Measurements from ENCODE around the gene SLC6A8.
"Not testable (repeated sequence)": the region's sequence is repeated elsewhere in the genome, so short reads cannot be mapped to it uniquely, and the experiment has no call there.

The SLC6A8 gene

DNA sequence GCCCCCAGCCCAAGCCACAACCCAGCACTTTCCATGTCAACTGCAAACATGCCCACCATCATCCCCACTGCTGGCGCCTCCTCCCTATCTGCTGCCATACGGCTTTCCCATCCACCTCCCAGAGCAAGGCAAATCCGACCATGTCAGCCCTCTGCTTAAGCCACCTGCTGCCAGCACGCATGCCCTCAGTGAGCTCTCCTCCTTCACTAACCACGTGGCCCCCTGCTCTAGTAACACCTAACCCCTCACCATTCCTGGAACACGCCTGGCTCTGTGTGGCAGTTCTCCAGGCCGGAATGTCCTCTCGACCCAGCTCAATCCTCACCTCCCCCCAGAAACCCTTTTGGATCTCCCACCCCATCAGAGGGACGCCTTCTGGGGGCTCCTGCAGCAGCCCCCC lies 19.1 kb downstream of the SLC6A8 start:
- no peak for DNase-seq (ENCODE audit: low read depth, low spot score)

DNA sequence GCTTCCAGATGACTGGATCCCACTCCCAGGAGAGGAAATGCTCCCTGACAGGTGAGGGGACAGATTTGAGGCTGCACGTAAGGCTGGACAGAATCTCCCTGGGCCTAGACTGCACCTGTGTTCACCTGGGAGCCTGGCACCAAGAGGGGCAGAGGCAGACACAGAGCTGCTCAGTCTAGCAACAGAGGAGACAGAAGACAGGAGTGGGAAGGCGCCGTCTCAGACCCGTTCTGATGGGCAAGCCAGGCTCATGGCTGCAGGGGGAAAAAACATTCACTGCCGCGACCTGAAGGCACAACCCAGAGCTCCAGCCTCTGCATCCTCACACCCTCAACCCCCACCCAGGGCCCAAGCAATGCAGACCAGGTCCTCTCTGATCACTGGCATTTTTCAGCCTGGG lies 19.7 kb downstream of the SLC6A8 start:
- DNase-seq (ENCODE audit: low read depth, low spot score), result no peak

DNA sequence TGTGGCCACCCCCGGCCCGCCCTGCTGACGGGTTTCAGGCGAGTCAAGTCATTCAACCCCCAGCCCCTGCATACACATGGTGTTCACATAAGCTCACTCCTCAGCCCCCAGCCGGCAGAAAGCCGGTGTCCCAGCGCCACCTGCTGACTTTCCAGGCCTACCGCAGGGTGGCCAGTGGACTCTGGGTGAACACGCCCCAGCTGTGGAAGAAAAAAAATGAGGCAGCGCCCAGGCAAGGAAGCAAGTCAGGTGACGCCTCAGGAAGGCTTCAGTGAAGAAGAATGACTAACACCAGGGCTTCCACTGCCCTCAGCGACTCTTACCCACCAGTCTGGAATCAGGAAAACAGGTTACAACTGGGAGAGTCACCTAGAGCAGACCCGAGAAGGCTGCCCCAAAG lies 20.7 kb downstream of the SLC6A8 start:
- peak; percentile 29 for DNase-seq (ENCODE audit: low read depth, low spot score)

DNA sequence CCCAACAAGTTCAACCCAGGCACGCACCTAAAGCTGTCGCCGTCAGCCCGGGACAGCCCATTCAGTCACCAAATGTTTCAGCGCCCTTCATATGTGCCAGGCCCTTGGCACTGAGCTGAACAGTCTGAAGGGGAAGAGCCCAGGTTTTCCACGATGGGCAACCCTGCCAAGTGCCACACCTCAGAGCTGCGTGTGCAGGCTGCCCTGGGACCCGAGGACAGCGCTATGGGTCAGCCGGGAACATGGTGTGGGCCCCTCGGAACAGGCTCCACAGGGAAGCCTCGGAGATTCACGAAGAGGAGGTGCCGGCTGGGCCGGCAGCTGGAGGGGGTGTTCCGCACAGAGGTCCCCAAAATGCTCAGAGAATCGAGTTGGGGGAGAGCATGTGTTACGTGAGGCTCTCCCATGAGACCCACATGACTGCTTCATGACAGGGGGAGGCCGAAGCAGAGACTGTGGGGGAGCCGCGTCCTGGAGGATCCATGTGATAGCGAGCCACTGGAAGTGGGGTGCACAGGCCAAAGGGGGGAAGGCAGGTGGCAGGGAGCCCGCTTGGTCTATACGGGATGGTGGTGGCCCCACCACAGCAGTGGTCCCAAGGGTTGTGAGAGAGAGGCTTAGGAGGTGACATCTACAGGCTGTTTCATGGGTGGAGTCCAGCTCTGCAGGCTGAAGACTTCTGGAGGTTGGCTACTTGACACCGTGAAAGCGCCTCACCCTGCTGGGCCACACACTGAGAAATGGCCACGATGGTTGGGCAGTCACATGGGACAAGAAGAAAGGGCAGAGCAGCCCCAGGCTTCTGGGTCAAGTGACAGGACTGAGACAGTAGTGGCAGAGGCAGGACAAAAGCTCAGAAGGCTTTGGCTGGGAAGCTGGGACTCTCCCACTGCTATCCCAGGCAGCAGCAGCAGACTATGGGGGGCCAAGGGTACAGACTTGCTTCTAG lies 22.3 kb downstream of the SLC6A8 start:
- no peak for DNase-seq (ENCODE audit: low read depth, low spot score)

DNA sequence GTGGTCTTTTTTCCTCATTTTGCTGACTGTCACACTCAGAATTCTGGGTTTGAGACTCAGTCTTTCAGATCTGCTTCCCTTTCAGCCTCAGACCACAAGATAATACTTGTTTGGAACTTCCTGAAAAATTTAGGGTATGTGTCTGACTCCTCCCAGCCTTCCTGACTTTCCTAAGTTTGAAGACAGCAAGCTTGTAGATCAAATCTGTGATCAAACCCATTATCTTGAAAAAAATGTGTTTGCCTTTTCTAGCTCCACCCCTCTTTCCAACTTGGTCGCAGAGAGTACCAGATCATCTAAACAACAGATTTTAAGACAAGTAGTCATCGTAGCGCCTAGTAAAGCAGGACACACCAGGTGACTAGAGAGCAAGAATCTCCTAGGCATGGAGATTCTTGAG lies 26.5 kb downstream of the SLC6A8 start:
- no peak for DNase-seq (ENCODE audit: low read depth, low spot score)

DNA sequence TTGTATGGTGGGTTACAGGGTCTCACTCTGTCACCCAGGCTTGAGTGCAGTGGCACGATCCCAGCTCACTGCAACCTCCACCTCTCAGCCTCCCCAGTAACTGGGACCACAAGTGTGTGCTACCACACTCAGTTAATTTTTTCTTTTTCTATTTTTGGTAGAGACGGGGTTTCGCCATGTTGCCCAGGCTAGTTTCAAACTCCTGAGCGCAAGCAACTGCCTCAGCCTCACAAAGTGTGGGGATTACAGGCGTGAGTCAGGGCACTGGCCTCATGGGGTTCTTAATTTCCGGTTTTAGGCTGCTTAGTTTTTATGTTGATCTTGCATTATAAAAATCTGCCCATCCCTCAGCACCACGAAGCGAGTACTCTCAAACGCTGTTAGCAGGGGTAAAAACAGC lies 29.7 kb downstream of the SLC6A8 start:
- DNase-seq (ENCODE audit: low read depth, low spot score), result no peak

GRCh38 chrX:153719238-153719637 lies 31.5 kb downstream of the SLC6A8 start:
- DNase-seq (ENCODE audit: low read depth, low spot score), result no peak

DNA sequence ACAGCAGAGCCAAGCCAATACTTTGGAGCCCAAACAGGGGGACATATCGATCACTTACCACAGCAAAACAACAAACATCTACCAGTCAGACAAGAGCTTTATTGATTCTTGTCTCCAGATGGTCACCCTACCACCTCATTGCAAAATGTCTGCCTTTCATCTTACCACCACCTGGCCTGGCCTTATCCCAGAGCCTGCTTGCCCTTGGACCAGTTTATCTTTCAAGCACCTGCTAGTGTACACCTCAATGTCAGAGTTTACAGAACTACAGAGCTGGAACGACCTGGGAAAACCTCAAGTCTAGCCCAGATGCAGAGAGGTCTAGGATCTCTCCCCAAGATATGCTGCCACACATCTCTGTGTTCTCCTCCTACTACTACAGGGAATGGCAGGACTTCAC lies 32.0 kb downstream of the SLC6A8 start:
- DNase-seq (ENCODE audit: low read depth, low spot score), result no peak

GRCh38 chrX:153722704-153723350 lies 35.1 kb downstream of the SLC6A8 start:
- DNase-seq (ENCODE audit: low read depth, low spot score), result no peak

- no peak for DNase-seq (ENCODE audit: low read depth, low spot score)
Observed at GRCh38 chrX:153723351-153724251, 35.9 kb downstream of the SLC6A8 start.

DNA sequence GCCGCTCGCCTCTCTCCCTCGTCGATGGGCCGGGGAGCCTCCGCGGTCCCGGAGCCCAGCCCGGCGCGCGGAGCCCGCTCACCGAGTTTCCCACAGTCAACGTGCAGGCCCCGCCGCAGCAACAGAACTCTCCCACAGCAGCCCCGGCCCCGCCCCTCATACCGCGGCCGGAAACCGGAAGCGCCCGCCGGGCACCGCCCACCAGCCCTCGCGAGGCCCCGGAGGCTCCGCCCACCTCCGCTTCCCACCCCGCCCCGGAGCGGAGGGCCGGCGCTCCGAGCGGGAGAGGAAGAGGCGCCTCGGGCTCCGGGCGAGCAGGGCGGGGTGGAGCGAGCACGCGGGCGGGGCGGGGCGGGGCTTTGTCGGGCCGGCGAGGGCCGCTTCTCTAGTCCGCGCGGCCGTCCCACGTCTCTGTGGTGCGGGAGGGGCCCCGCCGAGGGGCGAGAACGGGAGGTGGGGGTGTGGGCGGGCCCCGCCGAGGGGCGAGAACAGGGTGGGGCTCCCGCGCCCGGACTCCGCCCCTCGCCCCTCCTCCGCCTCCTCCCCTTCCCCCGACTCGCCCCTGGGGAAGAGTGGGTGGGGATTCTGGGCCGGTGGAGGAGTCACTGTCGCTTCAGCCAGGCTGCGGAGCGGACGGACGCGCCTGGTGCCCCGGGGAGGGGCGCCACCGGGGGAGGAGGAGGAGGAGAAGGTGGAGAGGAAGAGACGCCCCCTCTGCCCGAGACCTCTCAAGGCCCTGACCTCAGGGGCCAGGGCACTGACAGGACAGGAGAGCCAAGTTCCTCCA lies 36.7 kb downstream of the SLC6A8 start, which contains the start of the genes ABCD1 and BCAP31:
ABCD1 (plus strand) TSS at position 605 of the 787 bp plus-strand sequence. CDS start 411 bp downstream, outside the sequence.
BCAP31 (minus strand) TSS at position 136 of the 787 bp plus-strand sequence. CDS start 1,143 bp downstream, outside the sequence.
- DNase-seq (ENCODE audit: low read depth, low spot score), result peak; percentile 39

DNA sequence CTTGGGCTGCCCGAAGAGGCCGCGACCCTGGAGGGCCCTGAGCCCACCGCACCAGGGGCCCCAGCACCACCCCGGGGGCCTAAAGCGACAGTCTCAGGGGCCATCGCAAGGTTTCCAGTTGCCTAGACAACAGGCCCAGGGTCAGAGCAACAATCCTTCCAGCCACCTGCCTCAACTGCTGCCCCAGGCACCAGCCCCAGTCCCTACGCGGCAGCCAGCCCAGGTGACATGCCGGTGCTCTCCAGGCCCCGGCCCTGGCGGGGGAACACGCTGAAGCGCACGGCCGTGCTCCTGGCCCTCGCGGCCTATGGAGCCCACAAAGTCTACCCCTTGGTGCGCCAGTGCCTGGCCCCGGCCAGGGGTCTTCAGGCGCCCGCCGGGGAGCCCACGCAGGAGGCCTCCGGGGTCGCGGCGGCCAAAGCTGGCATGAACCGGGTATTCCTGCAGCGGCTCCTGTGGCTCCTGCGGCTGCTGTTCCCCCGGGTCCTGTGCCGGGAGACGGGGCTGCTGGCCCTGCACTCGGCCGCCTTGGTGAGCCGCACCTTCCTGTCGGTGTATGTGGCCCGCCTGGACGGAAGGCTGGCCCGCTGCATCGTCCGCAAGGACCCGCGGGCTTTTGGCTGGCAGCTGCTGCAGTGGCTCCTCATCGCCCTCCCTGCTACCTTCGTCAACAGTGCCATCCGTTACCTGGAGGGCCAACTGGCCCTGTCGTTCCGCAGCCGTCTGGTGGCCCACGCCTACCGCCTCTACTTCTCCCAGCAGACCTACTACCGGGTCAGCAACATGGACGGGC lies 37.5 kb downstream of the SLC6A8 start:
- DNase-seq (ENCODE audit: low read depth, low spot score), result no peak

DNA sequence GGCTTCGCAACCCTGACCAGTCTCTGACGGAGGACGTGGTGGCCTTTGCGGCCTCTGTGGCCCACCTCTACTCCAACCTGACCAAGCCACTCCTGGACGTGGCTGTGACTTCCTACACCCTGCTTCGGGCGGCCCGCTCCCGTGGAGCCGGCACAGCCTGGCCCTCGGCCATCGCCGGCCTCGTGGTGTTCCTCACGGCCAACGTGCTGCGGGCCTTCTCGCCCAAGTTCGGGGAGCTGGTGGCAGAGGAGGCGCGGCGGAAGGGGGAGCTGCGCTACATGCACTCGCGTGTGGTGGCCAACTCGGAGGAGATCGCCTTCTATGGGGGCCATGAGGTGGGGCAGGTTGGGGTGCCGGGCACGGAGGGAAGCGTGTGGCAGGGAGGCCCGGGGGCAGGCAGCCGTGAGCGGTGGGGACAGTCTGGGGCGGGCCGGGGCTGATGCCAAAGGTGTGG lies 38.1 kb downstream of the SLC6A8 start:
- no peak for DNase-seq (ENCODE audit: low read depth, low spot score)

DNA sequence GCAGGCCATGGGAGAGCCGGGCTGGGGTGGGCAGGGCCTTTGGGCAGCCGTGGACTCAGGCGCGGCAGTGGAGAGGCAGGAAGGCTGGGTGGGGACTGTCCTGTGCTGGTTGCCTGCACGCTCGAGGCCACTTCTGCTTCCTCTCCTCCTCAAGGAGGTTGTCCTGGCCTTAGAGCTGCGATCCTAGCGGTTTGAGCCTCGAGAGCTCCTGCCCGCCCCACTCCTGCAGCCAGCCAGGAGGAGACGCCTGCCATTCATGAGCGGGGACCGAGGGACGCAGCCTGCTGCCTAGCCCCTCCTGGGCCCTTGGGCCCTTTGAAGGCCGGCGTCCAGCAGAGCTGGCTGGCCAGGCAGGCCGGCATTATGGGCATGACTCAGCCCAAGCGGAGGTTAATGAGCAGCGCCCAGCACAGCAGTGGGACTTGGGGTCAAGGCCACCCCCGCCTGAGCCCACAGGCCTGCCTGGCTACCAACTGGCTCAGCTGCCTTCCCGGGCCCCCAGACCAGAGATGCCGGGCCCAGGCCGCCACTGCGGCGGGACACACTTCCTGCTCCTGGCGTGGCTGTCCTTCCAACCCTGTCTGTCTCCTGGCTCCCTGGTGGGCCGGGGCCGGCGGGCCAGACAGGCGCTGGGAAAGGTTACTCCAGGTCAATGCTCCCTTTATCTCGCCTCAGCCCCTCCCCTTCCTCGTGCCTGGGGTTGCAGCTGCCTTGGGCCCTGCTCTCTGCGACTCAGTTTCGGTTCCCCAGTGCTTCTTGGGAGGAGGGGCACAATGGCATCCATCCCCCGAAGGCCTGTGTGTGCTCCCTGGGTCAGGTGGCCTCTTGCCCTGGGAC lies 38.8 kb downstream of the SLC6A8 start:
- DNase-seq (ENCODE audit: low read depth, low spot score), result no peak

DNA sequence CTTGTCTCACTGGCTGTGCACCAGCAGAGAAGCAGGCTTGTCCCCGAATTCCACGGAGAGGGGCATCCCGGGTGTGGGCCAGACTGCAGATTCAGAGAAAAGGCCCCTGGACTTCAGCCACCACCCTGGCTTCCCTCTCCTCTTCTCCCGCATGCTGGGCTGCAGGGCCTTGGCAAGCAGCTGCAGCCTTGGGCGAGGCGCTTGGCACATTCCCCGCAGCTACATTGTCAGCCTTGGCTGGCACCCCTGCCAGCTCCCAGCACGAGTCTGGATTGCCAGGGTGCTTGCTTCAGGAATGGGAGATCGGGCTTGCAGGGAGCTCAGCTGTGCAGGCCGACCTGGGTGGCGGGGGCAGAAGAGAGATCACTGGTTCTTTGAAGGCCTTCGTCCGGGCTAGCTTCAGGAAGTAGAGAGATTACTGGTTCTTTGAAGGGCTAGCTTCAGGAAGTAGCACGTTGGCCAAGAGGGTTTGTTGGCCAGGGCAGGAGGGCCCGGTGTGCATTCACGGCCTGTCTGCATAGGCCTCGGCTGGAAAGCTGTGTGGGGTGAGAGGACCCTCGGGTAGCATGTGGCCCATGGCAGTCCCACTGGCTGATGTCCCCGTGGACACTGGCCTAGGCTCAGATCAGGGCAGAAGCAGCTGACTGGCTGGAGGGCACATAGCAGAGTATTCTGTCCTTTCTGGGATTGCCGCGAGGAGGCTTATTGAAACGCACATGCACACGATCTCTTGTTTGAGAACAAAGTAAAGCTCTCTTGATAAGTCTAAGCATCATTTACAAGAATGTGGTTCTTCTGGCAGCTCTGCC lies 39.6 kb downstream of the SLC6A8 start:
- DNase-seq (ENCODE audit: low read depth, low spot score), result no peak

DNA sequence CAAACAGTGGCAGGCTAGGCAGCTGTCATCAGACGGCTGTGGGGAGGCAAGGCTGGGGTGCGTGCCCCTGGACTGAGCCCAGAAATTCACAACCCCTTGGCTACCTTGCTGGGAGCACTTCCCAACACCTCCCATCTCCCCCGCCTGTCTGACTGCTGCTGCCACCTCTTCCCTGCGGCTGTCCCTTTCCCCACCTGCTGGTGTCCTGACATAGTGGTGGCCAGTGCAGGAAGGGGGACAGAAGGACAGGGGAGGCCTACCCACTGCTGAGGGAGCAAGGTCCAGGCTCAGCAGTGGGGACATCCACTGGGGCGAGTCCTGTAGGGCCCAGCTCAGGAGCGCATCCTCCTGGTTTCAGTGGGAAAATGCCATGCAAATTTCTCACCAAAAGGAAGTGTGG lies 40.4 kb downstream of the SLC6A8 start:
- no peak for DNase-seq (ENCODE audit: low read depth, low spot score)

GRCh38 chrX:153728951-153729631 lies 41.4 kb downstream of the SLC6A8 start:
- DNase-seq (ENCODE audit: low read depth, low spot score), result no peak

DNA sequence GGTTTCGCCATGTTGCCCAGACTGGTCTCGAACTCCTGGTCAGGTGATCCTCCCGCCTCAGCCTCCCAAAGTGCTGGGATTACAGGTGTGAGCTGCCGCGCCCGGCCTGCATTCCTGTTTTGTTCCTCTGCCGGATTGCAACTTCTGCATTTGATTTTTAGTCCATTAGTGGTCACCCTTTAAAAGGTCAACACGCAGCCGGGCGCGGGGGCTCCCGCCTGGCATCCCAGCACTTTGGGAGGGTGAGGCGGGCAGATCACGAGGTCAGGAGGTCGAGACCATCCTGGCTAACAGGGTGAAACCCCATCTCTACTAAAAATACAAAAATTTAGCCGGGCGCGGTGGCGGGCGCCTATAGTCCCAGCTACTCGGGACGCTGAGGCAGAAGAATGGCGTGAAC lies 42.4 kb downstream of the SLC6A8 start:
- not testable (repeated sequence) for DNase-seq (ENCODE audit: low read depth, low spot score)
